GM10266 (cell line): ENCODE measurements around the gene TMPRSS11E.
"Not testable (repeated sequence)": the region's sequence is repeated elsewhere in the genome, so short reads cannot be mapped to it uniquely, and the experiment has no call there.

Experiments used
- DNase-seq: peaks from one replicate; pipeline ENCODE4 v3.0.0; 2012; ENCODE audit errors: extremely low spot score
- TF ChIP-seq, protein P1 (sequence below): IDR thresholded peaks from 2 replicates; pipeline ENCODE4 v1.5.1; 2012; ENCODE audit warnings: mild to moderate bottlenecking, low read depth; ENCODE audit not compliant: control insufficient read depth, insufficient read depth; ENCODE audit errors: missing control alignments

TMPRSS11E gene

DNA sequence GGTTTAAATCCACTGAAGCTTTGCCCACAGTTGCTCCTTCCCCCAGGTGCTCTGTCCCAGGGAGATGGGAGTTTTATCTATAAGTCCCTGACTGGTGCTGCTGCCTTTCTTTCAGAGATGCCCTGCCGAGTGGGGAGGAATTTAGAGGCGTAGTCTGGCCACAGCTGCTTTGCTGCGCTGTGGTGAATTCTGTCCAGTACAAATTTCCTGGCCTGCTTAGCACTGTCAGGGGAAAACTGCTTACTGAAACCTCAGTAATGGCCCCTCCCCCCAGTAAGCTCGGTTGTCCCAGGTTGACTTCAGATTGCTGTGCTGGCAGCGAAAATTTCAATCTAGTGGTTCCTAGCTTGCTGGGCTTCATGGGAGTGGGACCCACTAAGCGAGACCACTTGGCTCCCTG, 88.7 kb downstream of the TMPRSS11E start:
- no peak for DNase-seq

DNA sequence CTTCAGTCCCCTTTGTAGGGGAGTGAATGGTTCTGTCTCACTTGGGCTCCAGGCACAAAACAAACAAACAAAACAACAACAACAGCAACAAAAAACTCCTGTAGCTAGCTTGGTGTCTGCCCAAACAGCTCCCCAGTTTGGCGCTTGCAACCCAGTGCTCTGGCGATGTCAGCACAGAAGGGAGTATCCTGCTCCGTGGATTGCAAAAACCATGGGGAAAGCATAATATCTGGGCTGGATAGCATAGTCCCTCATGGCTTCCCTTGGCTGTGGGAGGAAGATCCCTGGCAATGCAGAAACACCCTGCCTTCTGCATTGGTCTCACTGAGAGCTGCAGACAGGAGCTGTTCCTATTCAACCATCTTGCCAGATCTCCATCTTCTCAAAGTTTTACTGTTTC, 89.1 kb downstream of the TMPRSS11E start:
- DNase-seq, result no peak
- TF ChIP-seq, protein P1, sequence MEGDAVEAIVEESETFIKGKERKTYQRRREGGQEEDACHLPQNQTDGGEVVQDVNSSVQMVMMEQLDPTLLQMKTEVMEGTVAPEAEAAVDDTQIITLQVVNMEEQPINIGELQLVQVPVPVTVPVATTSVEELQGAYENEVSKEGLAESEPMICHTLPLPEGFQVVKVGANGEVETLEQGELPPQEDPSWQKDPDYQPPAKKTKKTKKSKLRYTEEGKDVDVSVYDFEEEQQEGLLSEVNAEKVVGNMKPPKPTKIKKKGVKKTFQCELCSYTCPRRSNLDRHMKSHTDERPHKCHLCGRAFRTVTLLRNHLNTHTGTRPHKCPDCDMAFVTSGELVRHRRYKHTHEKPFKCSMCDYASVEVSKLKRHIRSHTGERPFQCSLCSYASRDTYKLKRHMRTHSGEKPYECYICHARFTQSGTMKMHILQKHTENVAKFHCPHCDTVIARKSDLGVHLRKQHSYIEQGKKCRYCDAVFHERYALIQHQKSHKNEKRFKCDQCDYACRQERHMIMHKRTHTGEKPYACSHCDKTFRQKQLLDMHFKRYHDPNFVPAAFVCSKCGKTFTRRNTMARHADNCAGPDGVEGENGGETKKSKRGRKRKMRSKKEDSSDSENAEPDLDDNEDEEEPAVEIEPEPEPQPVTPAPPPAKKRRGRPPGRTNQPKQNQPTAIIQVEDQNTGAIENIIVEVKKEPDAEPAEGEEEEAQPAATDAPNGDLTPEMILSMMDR, result no peak

More for the DNA sequence above, 88.7 kb downstream of the TMPRSS11E start:
- TF ChIP-seq, protein P1, result no peak

- not testable (repeated sequence) for DNase-seq
Observed at GRCh38 chr4:68542742-68543141, 95.5 kb downstream of the TMPRSS11E start.
